IPS-18c (cell line): ENCODE measurements around the gene LSP1.

Experiments
- H3K4me3 ChIP-seq: 2 replicates; pipeline ENCODE4 v1.7.0; 2013; ENCODE audit warnings: low read depth, mild to moderate bottlenecking, low read length, moderate library complexity; ENCODE audit not compliant: insufficient read depth
- H3K9me3 ChIP-seq: one replicate; pipeline ENCODE4 v1.6.1; 2013; ENCODE audit warnings: mild to moderate bottlenecking, low read length, moderate library complexity; ENCODE audit not compliant: control insufficient read depth, insufficient read depth

The LSP1 gene

GRCh38 chr11:1908618-1909017 lies 55.7 kb downstream of the LSP1 start:
- no peak overlapping the region for H3K4me3 ChIP-seq
- no peaks in the 10 kb centered on the region for H3K9me3 ChIP-seq

DNA sequence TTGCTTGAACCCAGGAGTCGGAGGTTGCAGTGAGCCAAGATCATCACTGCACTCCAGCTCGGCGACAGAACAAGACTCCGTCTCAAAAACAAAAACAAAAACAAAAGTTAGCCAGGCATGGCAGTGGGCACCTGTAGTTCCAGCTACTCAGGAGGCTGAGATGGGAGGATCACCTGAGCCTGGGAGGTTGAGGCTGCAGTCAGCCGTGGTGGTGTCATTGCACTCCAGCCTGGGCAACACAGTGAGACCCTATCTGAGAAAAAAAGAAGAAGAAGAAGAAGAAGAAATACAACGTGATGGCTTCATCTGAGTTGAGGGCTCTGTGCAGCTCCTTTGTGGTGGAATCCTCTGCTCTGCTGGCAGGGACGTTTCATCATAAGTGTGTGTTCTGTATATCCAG lies 56.6 kb downstream of the LSP1 start:
- H3K4me3 ChIP-seq, result no peak overlapping the region
- H3K9me3 ChIP-seq, result no peaks in the 10 kb centered on the region

- Histone ChIP-seq H3K4me3 (no peak overlapping the region), H3K9me3 (no peaks in the 10 kb centered on the region)
These were observed 59.5 kb downstream of the LSP1 start for GRCh38 chr11:1912289-1912878.

GRCh38 chr11:1913271-1914060 lies 60.6 kb downstream of the LSP1 start:
- Histone ChIP-seq H3K4me3 (no peak overlapping the region), H3K9me3 (no peaks in the 10 kb centered on the region)

GRCh38 chr11:1915795-1916131 lies 62.9 kb downstream of the LSP1 start:
- no peaks in the 10 kb centered on the region for H3K9me3 ChIP-seq

GRCh38 chr11:1916132-1916985 lies 63.5 kb downstream of the LSP1 start:
- no peak overlapping the region for H3K4me3 ChIP-seq
- no peaks in the 10 kb centered on the region for H3K9me3 ChIP-seq

More at GRCh38 chr11:1915795-1916131, 62.9 kb downstream of the LSP1 start:
- no peak overlapping the region for H3K4me3 ChIP-seq

DNA sequence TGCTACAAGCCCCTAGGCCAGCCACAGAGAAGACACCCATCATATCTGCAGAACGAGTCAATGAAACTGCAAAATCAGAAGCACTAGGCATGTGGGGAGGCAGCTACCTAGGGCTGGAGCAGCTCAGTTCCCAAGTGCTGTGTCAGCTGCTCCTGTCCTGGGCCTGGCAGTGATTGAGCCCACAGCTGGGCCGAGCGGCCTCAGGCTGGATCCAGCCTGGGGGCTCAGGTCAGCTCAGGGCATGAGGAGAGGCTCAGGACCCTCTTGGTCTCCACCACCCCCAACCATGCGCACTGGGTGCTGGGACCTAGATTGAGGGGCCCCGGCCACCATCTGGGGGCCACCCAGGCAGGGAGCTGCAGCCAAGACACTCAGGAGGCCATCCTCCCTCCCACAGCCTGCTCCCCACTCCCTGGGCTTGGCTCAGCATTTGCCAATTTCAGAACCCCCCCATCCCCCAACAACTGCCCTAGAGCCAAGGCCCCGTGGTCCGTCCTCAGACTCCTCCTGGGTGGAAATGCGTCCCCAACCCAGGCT lies 64.2 kb downstream of the LSP1 start:
- Histone ChIP-seq H3K4me3 (no peak overlapping the region), H3K9me3 (no peaks in the 10 kb centered on the region)

DNA sequence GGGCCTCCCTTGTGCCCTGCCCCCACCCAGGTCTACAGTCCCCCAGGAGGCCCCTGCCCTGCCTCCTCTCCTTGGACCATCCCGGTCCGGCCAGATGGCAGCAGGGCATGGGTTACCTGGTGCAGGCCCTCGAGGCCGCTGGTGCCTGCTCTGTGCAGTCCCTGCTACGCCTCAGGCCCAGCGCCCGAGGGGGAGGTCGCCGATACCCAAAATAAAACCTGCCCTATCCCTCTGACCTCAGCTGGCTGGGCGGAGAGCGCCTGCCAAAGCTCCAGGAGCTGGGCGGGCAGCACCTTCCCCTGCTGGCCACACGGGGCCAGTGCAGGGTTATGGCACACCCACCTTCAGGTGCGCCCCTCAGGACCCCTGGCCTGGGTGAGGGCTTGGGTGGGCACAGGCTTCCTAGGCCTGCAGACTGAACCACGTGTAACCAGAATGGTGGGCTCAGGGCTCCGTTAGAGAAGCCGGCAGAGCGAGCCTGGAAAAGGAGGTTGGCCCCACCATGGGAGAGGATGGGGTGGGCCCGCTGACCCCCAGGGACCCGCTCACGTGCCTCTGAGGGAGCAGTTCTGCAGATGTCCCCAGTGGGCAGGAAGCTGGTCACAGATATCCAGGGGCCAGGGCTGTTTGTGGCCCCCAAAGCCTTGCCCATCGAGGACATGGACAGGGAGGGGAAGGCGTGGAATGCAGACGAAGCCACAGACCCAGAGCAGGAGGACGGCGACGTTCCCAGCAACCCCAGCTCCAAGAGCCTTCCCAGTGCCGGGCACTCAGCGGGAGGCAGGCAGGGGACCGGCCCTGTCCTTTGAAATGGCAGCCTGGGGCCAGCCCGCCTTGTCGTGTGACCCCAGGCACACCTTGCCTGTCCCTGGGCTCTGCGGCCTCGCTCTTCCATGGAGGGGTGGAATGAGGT lies 64.9 kb downstream of the LSP1 start:
- H3K9me3 ChIP-seq, result no peaks in the 10 kb centered on the region
- H3K4me3 ChIP-seq, result no peak overlapping the region

GRCh38 chr11:1918436-1919315 lies 65.8 kb downstream of the LSP1 start:
- Histone ChIP-seq H3K9me3 (no peaks in the 10 kb centered on the region), H3K4me3 (no peak overlapping the region)

GRCh38 chr11:1919391-1920127 lies 66.7 kb downstream of the LSP1 start, which contains the start of gene TNNT3:
Gene TNNT3 (plus strand): TSS chr11:1919703. CDS start chr11:1922875, 3,172 bp downstream.
- Histone ChIP-seq H3K9me3 (no peaks in the 10 kb centered on the region), H3K4me3 (no peak within 1 kb of the TSS)

DNA sequence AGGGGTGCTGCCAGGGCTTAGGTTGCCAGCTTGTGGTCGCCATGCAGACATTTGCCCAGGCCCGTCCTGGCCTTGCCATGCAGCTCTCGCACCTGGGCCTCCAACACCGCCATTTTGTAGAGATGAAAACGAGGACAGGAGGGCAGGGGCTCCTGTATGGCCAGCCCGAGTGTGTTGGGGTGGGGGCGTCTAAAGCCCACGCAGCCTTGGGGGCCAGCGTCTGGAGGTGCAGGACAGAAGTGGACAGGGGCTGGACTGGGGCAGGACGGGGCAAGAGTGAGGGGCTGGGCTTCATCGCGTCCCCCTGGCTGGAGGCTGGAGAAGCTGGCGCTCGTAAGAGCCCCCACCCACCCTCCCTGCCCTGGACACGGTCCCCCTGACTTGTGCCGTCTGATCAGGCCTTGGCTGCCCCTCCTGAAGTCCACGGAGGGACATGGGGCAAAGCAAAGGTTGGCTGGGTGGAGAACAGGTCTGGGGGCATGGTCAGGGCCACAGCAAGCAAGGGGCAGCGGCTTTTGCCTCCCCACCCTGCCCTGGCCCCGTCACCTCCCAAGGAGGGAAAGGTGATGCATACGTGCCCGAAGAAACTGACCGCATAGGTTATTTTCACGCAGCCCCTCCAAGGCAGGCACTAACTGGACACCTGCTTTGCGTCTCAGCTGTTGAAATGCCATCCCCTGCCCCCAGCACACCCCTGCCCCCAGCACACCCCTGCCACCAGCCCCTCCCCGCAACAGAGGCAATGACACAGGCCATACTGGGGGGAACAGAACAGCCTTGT lies 67.4 kb downstream of the LSP1 start:
- Histone ChIP-seq H3K9me3 (no peaks in the 10 kb centered on the region), H3K4me3 (no peak overlapping the region)

- no peak overlapping the region for H3K4me3 ChIP-seq
- no peaks in the 10 kb centered on the region for H3K9me3 ChIP-seq
These were observed 68.2 kb downstream of the LSP1 start for GRCh38 chr11:1920909-1921573.

- Histone ChIP-seq H3K4me3 (no peak overlapping the region), H3K9me3 (no peaks in the 10 kb centered on the region)
These were observed 68.8 kb downstream of the LSP1 start for GRCh38 chr11:1921574-1922141.

GRCh38 chr11:1922481-1923081 lies 69.7 kb downstream of the LSP1 start:
- no peak overlapping the region for H3K4me3 ChIP-seq
- no peaks in the 10 kb centered on the region for H3K9me3 ChIP-seq
